ENCODE results near the gene ACSL3. TPM values are rescaled to one million over a fixed set of nuclear protein-coding genes. Genes with fewer than 3 reads are reported as not detected.

ACSL3 gene
- total RNA-seq, 2 donors from 2014 or later: 116 to 162 TPM

- Histone ChIP-seq H3K36me3 (no peaks in the 10 kb centered on the region), H3K9me3 (no peaks in the 10 kb centered on the region), H3K4me1 (no peaks in the 10 kb centered on the region), H3K27me3 (no peaks in the 10 kb centered on the region), H3K9ac (ENCODE audit: low read depth in 2 of 2, low read length in 2 of 2) (no peak overlapping the region), H3K4me3 (no peak overlapping the region), H3K27ac (no peak overlapping the region)
- TF ChIP-seq CTCF (IDR thresholded peaks at IDR 0.05): no peak
- no peak for DNase-seq
- intact Hi-C loops (cut with DNase I): loop anchor here (10.0 kb wide), 1 partner anchor 112 kb away; no protein-coding TSS in a partner anchor
These were observed 46.2 kb downstream of the ACSL3 start for GRCh38 chr2:222907048-222907447.

GRCh38 chr2:222907790-222908441, 47.1 kb downstream of the ACSL3 start:
- H3K4me1 ChIP-seq: no peaks in the 10 kb centered on the region
- intact Hi-C loops (cut with DNase I): loop anchor here (10.0 kb wide), 1 partner anchor 113 kb away; no protein-coding TSS in a partner anchor

GRCh38 chr2:222909286-222909685, 48.5 kb downstream of the ACSL3 start:
- Histone ChIP-seq H3K4me3 (no peak overlapping the region), H3K36me3 (no peaks in the 10 kb centered on the region), H3K27ac (no peak overlapping the region), H3K27me3 (no peaks in the 10 kb centered on the region), H3K4me1 (no peaks in the 10 kb centered on the region), H3K9me3 (no peaks in the 10 kb centered on the region), H3K9ac (ENCODE audit: low read depth in 2 of 2, low read length in 2 of 2) (no peak overlapping the region)
- intact Hi-C loops (cut with DNase I): loop anchor here (10.0 kb wide), 1 partner anchor 114 kb away; no protein-coding TSS in a partner anchor
- no peak for TF ChIP-seq CTCF (IDR thresholded peaks at IDR 0.05)
- DNase-seq: no peak

More at GRCh38 chr2:222907790-222908441, 47.1 kb downstream of the ACSL3 start:
- TF ChIP-seq CTCF (IDR thresholded peaks at IDR 0.05): no peak
- Histone ChIP-seq H3K27ac (no peak overlapping the region), H3K36me3 (no peaks in the 10 kb centered on the region), H3K9ac (ENCODE audit: low read depth in 2 of 2, low read length in 2 of 2) (no peak overlapping the region), H3K27me3 (no peaks in the 10 kb centered on the region), H3K9me3 (no peaks in the 10 kb centered on the region), H3K4me3 (no peak overlapping the region)
- no peak for DNase-seq

- no peaks in the 10 kb centered on the region for H3K27me3 ChIP-seq
- no peak for DNase-seq
- H3K9ac ChIP-seq (ENCODE audit: low read depth in 2 of 2, low read length in 2 of 2): no peak overlapping the region
- TF ChIP-seq CTCF (IDR thresholded peaks at IDR 0.05): no peak
- no peak overlapping the region for H3K27ac ChIP-seq
- intact Hi-C loops (cut with DNase I): loop anchor here (5.0 kb wide), 1 partner anchor 220 kb away; no protein-coding TSS in a partner anchor
- no peaks in the 10 kb centered on the region for H3K9me3 ChIP-seq
- no peaks in the 10 kb centered on the region for H3K4me1 ChIP-seq
- no peaks in the 10 kb centered on the region for H3K36me3 ChIP-seq
- H3K4me3 ChIP-seq: no peak overlapping the region
These were observed 51.3 kb downstream of the ACSL3 start for GRCh38 chr2:222912117-222912516.

- Histone ChIP-seq H3K27me3 (no peaks in the 10 kb centered on the region), H3K4me3 (no peak overlapping the region), H3K4me1 (no peaks in the 10 kb centered on the region), H3K9ac (ENCODE audit: low read depth in 2 of 2, low read length in 2 of 2) (no peak overlapping the region), H3K36me3 (no peaks in the 10 kb centered on the region), H3K9me3 (no peaks in the 10 kb centered on the region), H3K27ac (no peak overlapping the region)
- intact Hi-C loops (cut with DNase I): loop anchor here (5.0 kb wide), 1 partner anchor 220 kb away; no protein-coding TSS in a partner anchor
- no peak for TF ChIP-seq CTCF (IDR thresholded peaks at IDR 0.05)
- DNase-seq: no peak
These were observed 51.9 kb downstream of the ACSL3 start for GRCh38 chr2:222912776-222913175.
